HG03520 (cell line): Measurements from ENCODE around the gene ATP8A2.
"Not testable (repeated sequence)": the region's sequence is repeated elsewhere in the genome, so short reads cannot be mapped to it uniquely, and the experiment has no call there.

Experiments
- ATAC-seq: cut with Tn5 transposase; IDR thresholded peaks from one replicate; pipeline ENCODE4 v1.9.1; 2021; ENCODE audit warnings: mild to moderate bottlenecking, moderate library complexity; ENCODE audit not compliant: unreplicated experiment

Gene ATP8A2

DNA sequence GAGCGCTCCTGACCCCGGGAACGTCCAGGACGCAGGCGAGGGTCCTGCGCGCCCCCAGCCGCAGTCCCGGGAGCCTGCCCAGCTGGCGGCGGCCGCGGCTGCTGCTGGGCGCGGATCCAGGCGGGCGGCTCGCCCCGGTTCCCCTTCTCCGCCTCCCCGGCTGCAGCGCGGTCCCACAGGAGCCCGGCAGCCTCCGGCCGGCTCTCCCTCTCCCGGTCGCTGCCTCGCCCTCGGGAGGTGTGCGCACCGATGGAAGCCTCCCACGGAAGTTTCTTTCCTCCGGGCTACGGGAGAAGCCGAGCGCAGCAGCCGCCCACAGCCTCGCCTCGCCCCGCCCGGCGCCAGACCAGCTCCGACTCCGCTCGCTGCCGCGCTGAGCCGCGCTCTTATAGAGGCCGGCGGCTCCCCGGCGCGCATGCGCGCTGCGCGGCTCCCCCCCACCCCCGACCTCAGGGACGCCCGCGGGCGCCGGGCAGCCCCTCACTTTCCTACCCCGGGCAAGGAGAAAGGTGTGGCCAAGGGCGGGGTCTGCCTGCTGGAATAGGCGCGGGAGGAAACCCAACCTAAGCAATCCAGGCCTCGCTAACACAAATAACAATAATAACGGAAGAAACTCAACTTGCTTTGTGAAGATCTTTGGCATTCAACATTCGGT is 680.0 kb downstream of the ATP8A2 start, which contains the start of gene SHISA2:
Gene SHISA2, minus strand, starts transcription at position 360 of the 655 bp plus-strand sequence. CDS start 1,041 bp downstream, outside the sequence.
- no peak for ATAC-seq

DNA sequence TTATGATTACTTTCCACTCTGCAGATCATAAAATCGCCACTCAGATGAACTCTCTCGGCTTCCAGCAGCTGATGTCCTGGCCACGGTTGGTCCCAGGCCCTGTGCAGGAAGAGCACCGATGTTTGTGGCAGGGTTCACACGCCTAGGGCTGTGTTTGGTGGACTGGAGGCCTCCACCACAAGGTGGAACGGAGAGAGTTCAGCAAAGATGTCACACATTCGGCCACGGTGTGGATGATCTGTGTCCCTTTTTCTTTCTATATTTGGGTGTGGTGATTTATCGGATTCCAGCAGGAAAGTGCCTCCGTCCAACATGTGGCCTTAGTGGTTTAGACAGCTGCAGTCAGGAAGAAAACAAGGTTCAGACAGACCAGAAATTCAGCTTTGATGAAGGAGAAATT is 680.6 kb downstream of the ATP8A2 start:
- ATAC-seq = no peak

DNA sequence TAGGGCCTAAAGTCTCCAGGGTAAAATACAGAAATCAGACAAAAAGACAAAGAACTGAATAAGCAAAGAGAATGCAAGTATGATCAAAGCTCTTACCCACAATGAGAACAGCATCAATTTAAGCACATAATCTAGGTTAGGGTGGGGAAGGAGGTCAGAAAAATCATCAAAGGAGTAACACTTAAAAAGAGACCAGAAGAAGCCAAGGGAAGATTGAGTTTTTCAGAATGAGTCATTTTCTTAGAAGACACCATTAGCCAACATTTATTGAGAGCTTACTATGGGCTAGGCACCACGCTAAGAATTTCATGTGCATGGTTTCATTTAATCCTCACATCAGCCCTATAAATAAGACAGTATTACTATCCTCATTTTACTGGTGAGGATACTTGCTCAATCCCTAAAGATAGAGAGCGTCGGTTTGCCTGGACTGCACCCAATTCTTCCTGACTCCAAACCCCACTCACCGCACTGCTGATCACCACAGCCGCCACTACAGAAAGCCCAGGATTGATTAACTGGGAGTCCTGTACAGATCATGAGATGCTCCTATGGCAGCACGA is 681.7 kb downstream of the ATP8A2 start:
- no peak for ATAC-seq

DNA sequence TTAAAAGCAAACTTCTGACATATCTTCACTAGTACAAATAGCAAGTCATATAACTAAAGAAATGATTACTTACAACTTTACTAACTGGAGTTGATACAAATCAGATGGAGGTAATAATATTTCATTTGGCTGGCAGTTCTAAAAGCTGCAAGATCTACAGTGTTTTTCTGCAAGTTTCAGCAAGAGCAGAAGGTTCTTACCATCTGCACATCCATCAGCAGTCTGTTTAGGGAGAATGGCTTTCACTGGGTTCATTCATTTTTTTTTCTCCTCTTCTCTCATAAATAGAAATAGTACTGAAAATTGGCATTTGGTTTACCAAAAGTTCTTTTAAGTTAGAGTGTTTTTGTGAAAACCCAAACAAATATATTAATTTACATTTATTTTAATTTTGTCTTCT is 683.1 kb downstream of the ATP8A2 start:
- ATAC-seq = no peak

DNA sequence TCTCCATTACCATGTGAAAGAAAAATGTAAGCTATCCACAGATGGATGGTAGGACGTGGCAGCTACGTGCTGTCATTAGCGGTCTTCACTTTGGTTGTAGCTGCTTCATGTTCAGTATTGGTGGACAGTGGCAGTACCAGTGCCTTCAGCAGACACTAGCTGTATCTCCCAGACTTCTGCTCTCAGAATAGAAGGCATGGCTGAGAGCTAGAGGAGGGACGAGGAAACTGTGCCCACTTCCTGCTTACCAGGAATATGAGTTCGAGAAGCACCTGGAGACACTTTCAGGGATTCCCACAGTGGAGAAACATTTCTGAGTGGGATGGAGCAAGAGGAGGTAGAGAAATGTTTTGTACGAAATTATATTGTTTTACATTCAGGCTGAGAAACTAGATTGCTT is 686.9 kb downstream of the ATP8A2 start:
- ATAC-seq = no peak

DNA sequence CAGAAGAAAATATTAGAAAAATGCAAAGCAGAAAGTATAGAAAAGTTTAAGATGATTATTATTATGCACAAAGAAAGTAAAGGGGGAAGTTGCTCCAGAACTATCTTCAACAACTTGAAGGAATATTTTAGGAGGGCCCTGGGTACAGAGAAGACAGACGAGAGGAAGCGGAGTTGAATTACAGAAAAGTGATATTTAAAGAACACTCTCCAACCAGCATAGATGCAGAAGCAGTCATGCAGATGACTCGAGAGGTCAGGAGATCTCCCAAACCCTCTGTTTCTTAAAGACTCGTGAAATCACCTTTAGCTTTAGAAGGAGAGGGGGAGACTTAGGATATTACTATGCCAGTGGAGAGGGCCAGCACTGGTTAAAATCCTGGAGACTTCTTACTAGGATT is 688.6 kb downstream of the ATP8A2 start:
- ATAC-seq = no peak

DNA sequence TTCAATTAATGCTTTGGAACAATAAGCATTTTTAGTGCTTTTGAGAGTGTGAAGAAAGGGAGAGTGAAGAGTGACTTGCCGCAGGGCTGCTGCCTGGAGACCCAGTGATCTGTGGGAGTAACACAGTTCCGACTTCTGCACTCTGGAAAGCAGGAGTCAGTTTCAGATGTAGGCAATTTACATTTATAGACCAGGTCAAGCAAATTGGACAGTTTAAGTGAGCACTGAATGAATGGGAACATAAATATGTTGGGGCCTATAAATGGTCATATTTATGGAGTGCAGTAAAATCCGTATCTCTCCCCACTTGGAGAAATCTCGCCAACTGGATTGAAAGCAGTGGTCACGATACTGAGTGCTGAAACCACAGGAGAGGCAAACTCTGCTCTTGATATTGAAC is 689.5 kb downstream of the ATP8A2 start:
- ATAC-seq = no peak

DNA sequence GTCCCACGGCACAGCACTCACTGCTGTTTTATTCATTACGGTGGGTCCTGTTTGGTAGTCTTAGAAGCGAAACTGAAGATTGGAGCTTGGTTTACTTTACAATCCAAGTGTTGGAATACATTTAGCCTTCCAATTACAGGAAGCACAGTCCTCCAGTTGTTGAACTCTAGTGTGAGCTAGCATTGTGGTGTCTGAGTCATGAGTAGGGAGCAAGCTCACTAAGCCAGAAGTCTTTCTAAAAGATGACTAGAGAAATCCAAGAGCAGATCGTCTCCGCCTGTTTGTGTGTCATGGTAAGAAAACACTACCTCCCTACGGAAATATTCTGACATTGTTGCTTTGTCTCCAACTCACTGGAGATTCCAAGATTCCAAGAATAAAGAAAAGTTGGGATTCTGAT is 690.2 kb downstream of the ATP8A2 start:
- ATAC-seq = no peak

DNA sequence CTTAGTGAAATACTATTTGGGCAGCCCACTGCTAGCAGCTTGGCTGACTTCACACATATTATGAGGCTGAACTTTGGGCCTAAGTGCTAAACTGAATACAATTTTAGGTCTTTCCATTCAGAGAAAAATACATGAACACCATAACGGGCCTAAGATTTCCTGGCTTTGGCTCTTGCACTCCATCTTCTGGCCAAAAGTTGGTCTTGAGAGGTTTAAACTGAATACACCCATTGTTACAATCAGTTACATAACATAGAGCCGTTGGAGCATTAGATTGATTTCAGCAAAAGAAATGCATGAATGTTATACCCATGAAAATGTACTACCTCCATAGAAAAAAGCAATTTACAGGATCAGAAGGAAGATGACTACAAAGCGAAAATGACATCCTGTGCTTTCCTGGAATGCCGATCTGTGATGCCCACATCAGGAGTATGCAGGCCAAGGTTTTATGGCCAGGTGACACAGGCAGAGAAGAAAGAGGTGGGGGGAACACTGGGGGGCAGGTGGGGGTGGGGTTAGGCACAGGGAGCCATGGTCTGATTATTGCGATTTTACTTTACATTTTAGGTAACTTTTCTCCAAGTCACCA is 691.2 kb downstream of the ATP8A2 start:
- no peak for ATAC-seq

DNA sequence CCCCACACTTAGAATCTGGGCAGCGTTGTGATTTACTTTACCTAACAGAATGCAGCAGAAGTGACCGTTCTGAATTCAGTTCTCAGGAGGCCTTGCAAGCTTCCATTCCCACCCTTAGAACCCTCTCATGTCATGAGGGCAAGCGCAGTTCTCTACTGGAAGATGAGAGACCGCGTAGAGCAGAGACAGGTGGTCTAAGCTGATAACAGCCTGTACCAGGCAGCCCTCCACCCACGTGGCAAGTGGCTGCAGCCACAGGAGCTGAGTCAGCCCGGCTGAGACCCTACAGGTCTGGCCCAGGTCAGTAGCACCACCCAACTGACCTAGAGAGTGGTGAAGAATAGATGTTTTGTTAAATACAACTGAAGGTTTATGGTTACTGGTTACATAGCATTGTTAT is 694.7 kb downstream of the ATP8A2 start:
- not testable (repeated sequence) for ATAC-seq

DNA sequence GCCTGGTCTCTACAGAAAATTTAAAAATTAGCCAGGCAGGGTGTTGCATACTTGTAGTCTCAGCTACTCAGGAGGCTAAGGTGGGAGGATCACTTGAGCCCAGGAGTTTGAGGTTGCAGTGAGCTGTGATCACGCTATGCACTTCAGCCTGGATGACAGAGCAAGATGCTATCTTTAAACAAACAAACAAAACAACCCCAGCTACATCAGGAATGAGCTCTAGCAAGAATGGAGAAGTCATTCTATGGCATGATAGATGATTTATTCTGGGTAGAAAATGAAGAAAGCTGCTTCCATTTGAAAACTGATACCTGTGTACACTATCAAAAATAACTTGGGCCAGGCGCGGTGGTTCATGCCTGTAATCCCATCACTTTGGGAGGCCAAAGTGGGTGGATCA is 695.8 kb downstream of the ATP8A2 start:
- ATAC-seq = no peak

DNA sequence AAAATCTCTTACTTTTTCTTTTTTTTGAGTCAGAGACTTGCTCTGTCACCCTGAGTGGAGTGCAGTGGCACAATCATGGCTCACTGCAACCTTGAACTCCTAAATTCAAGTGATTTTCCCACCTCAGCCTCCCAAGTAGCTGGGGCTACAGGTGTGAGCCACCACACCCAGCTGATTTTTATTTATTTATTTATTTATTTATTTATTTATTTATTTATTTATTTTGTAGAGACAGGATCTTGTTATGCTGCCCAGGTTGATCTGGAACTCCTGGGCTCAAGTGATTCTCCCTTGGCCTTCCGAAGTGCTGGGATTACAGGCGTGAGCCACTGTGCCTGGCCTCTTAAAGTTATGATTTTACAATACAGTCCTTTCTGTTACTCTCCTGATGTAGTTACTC is 696.6 kb downstream of the ATP8A2 start:
- not testable (repeated sequence) for ATAC-seq

DNA sequence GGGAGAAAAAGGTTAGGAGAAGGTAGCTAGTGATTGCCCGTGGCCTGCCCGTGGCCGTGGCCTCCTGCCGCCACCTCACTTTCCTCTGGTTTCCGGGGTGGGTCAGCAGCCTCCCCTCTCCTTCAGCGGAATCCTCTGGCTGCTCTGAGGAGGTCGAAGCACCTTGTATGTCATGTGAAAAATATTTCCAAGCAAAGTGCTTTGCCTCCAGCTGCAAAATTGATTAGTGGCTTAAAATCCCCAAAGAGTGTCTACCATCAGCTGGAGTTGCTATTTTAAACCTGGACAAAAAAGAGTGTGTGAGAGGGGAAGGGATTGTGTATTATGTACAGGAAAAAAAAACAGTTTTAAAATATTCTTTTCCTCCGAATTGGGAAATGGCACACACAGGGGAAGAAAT is 697.9 kb downstream of the ATP8A2 start:
- not testable (repeated sequence) for ATAC-seq

DNA sequence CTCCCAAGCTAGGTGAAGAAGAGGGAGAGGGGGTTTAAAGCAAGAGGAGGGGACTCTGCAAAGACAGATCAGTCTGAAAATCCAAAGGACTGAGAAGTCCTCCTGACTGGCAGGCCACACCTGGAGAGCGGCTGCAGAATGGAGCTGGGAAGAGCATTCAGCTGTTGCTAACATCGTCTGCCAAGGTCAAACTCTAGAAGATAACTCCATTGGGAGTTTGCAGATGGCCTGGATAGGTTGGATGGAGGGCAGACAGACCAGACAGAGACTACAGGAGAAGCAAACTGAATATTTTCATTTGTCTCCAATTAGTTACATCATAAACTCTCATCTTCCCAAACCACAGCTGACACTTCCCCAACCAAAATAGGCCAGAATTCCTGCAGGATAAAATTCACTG is 699.9 kb downstream of the ATP8A2 start:
- no peak for ATAC-seq

DNA sequence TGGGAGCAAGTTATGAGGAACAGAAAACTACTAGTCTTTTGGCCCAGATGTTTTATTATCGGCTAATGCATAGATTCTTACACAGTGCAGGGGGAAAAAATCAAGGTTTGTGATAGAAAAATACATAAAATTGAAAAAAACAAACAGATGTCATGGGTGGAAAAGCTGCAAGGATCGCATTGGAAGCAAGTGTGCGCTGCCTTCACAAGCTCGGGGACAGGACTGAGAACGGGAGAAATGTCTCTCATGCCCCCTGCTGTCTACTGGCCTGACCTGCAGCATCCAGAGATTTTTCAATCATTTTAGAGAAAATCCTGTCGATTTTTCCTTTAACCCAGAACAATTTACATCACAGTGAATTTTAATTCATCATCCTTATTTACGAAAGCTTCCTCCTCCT is 700.6 kb downstream of the ATP8A2 start:
- not testable (repeated sequence) for ATAC-seq

DNA sequence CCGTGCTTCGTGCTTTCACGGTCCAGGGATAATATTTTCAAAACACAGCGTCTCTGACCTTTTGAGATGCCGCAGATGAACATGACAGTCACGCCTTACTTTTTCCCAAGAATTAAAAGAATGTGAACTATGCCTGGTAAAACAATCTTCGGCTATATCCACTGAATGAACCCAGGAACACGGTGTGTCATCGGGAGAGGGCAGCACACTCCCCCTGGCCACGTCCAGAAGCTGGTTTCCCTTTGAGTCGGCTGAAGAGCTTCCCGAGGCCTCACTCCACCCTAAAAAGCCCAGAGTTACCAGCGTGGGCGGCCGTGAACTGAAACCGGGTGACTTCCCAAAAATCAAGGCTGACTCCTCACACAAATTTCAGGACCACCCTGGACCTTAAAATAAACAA is 702.9 kb downstream of the ATP8A2 start:
- ATAC-seq = no peak
